ENCODE results near the gene PHC3.

- TF ChIP-seq POLR2AphosphoS5 (IDR thresholded peaks at IDR 0.05; ENCODE audit: low read depth): no peak
- no peak for TF ChIP-seq CTCF (IDR thresholded peaks at IDR 0.05; ENCODE audit: insufficient read depth, low read length)
- TF ChIP-seq SPI1 (IDR thresholded peaks at IDR 0.05; ENCODE audit: borderline replicate concordance, low read depth): no peak
- TF ChIP-seq REST (IDR thresholded peaks at IDR 0.05; ENCODE audit: insufficient replicate concordance, low read depth): no peak
- no peak for TF ChIP-seq GABPA (IDR thresholded peaks at IDR 0.05; ENCODE audit: low read depth)
These were observed 39.3 kb upstream of the PHC3 start for GRCh38 chr3:170220871-170221270.

All from HL-60 (cell line).